ELF-1 (cell line): ENCODE data around the gene FBXL5.

Experiments
- DNase-seq: peaks from one replicate; pipeline ENCODE4 v3.0.0-alpha.2; 2016; ENCODE audit warnings: low read depth, low spot score

FBXL5 gene

GRCh38 chr4:15562623-15563022, 92.5 kb downstream of the FBXL5 start:
- DNase-seq = no peak

- no peak for DNase-seq
These were observed 93.0 kb downstream of the FBXL5 start for GRCh38 chr4:15562114-15562513.

GRCh38 chr4:15558561-15558960, 96.6 kb downstream of the FBXL5 start:
- DNase-seq = no peak

- DNase-seq = no peak
These were observed 97.2 kb downstream of the FBXL5 start for GRCh38 chr4:15557786-15558550.

GRCh38 chr4:15556511-15557092, 98.6 kb downstream of the FBXL5 start:
- no peak for DNase-seq
